LNCaP clone FGC (cell line): ENCODE data around the gene PDIA5.

Source experiments
- DNase-seq: peaks from one replicate; pipeline ENCODE4 v3.0.0-alpha.2; 2011; ENCODE audit warnings: low read depth
- H3K4me3 ChIP-seq: 2 replicates; pipeline ENCODE4 v1.5.1; 2011; ENCODE audit warnings: mild to moderate bottlenecking, low read depth, low read length, control low read depth
- CTCF ChIP-seq: IDR thresholded peaks from 2 replicates; pipeline ENCODE4 v1.5.1; 2012; ENCODE audit warnings: mild to moderate bottlenecking; ENCODE audit not compliant: control insufficient read depth, insufficient read depth; ENCODE audit errors: extremely low read depth

Gene PDIA5

GRCh38 chr3:123129532-123129931, 62.7 kb downstream of the PDIA5 start:
- no peak for TF ChIP-seq CTCF
- no peak overlapping the region for H3K4me3 ChIP-seq
- no peak for DNase-seq

GRCh38 chr3:123130079-123130750, 63.4 kb downstream of the PDIA5 start:
- TF ChIP-seq CTCF: no peak
- DNase-seq: no peak
- H3K4me3 ChIP-seq: no peak overlapping the region

- no peak overlapping the region for H3K4me3 ChIP-seq
- no peak for TF ChIP-seq CTCF
- no peak for DNase-seq
These were observed 67.8 kb downstream of the PDIA5 start for GRCh38 chr3:123134671-123135070.

- H3K4me3 ChIP-seq: no peak overlapping the region
- DNase-seq: no peak
- TF ChIP-seq CTCF: no peak
These were observed 70.2 kb downstream of the PDIA5 start for GRCh38 chr3:123137001-123137400.

- TF ChIP-seq CTCF: no peak
- no peak for DNase-seq
- no peak overlapping the region for H3K4me3 ChIP-seq
These were observed 72.1 kb downstream of the PDIA5 start for GRCh38 chr3:123138839-123139444.

- no peak overlapping the region for H3K4me3 ChIP-seq
- no peak for DNase-seq
- no peak for TF ChIP-seq CTCF
These were observed 72.7 kb downstream of the PDIA5 start for GRCh38 chr3:123139522-123139921.

GRCh38 chr3:123140550-123140949, 73.7 kb downstream of the PDIA5 start:
- DNase-seq: no peak
- no peak for TF ChIP-seq CTCF
- H3K4me3 ChIP-seq: no peak overlapping the region
